Calu3 (cell line): Measurements from ENCODE around the gene BCAN. TPM values are rescaled to one million over a fixed set of nuclear protein-coding genes. Genes with fewer than 3 reads are reported as not detected.

Experiments
- BruUV-seq: library from RNA; stranded (reverse); fragments of 400-500 nt; replicated peaks from 2 replicates; lab custom pipeline; 2021; lab: Mats Ljungman, UMichigan
- CTCF ChIA-PET: fragments of 300-600 bp; sonication (Branson Sonifier 250); formaldehyde crosslinking; loops from one replicate; lab custom pipeline; 2022; ENCODE audit warnings: antibody characterized with exemption; lab: Charles Lee
- DNase-seq: peaks from one replicate; pipeline ENCODE4 v3.0.0; 2022
- H3K27ac Mint-ChIP-seq: one replicate; pipeline ENCODE4 v1.8.0; 2022; ENCODE audit warnings: mixed read lengths; ENCODE audit not compliant: unreplicated experiment
- H3K27me3 Mint-ChIP-seq: one replicate; pipeline ENCODE4 v1.8.0; 2022; ENCODE audit warnings: mixed read lengths; ENCODE audit not compliant: unreplicated experiment
- H3K36me3 Mint-ChIP-seq: one replicate; pipeline ENCODE4 v1.8.0; 2022; ENCODE audit warnings: mild to moderate bottlenecking, moderate library complexity, mixed read lengths; ENCODE audit not compliant: insufficient read depth, unreplicated experiment
- H3K4me1 Mint-ChIP-seq: one replicate; pipeline ENCODE4 v1.8.0; 2022; ENCODE audit warnings: mild to moderate bottlenecking, low read depth, mixed read lengths; ENCODE audit not compliant: unreplicated experiment
- H3K4me3 Mint-ChIP-seq: one replicate; pipeline ENCODE4 v1.8.0; 2022; ENCODE audit warnings: mild to moderate bottlenecking, low read depth, moderate library complexity, mixed read lengths; ENCODE audit not compliant: unreplicated experiment
- H3K9me3 Mint-ChIP-seq: one replicate; pipeline ENCODE4 v1.8.0; 2022; ENCODE audit warnings: low read depth, mixed read lengths; ENCODE audit not compliant: unreplicated experiment
- CTCF ChIP-seq: fragments of 200-600 bp; IDR thresholded peaks from one replicate; pipeline ENCODE4 v1.8.0; 2022; ENCODE audit warnings: antibody characterized with exemption; ENCODE audit not compliant: unreplicated experiment
- intact Hi-C: fragments of 100-400 bp; cut with micrococcal nuclease; formaldehyde crosslinking; loops from one replicate; pipeline ENCODE4 v1.10.0; 2022; ENCODE audit not compliant: unreplicated experiment
- total RNA-seq: library from RNA; stranded (reverse); gene quantifications from 2 replicates; pipeline ENCODE4 v1.2.3, GENCODE V29; 2022

Gene BCAN
- total RNA-seq, 1 experiment from 2014 or later, result not detected

- Mint-ChIP-seq H3K4me1 (peaks cover 11% of the 10 kb centered on the region), H3K9me3 (no peaks in the 10 kb centered on the region), H3K36me3 (peaks cover 4% of the 10 kb centered on the region), H3K27ac (no peak overlapping the region), H3K4me3 (no peak overlapping the region), H3K27me3 (peaks cover 24% of the 10 kb centered on the region)
- no peak for DNase-seq
- intact Hi-C loops, result no loop called here
- CTCF ChIA-PET, result interaction anchor here (0.7 kb wide), 2 partner anchors 61 to 74 kb away, joined by 3 to 4 read pairs; no protein-coding TSS in a partner anchor
- no TSS peak for BruUV-seq
- TF ChIP-seq CTCF, result no peak
Observed at GRCh38 chr1:156632355-156632754, 9.6 kb upstream of the BCAN start.

GRCh38 chr1:156638189-156638985, 3.5 kb upstream of the BCAN start:
- intact Hi-C loops, result no loop called here
- Mint-ChIP-seq H3K27me3 (peaks cover 9% of the 10 kb centered on the region), H3K4me3 (no peak overlapping the region), H3K36me3 (peaks cover 51% of the 10 kb centered on the region), H3K27ac (peak overlapping the region; percentile 65), H3K4me1 (peaks cover 11% of the 10 kb centered on the region), H3K9me3 (no peaks in the 10 kb centered on the region)
- no peak for DNase-seq
- no TSS peak for BruUV-seq
- TF ChIP-seq CTCF, result no peak
- CTCF ChIA-PET, result interaction anchor here (0.5 to 1.2 kb wide), 2 partner anchors 51 to 685 kb away, joined by 3 read pairs; no protein-coding TSS in a partner anchor

- no TSS peak for BruUV-seq
- peaks cover 11% of the 10 kb centered on the region for H3K4me1 Mint-ChIP-seq
- no peak overlapping the region for H3K4me3 Mint-ChIP-seq
- no peak overlapping the region for H3K27ac Mint-ChIP-seq
- H3K9me3 Mint-ChIP-seq, result no peaks in the 10 kb centered on the region
- intact Hi-C loops, result no loop called here
- TF ChIP-seq CTCF, result no peak
- CTCF ChIA-PET, result interaction anchor here (0.6 to 0.7 kb wide), 2 partner anchors 12 to 53 kb away, joined by 3 read pairs; no protein-coding TSS in a partner anchor
- DNase-seq, result no peak
- peaks cover 63% of the 10 kb centered on the region for H3K36me3 Mint-ChIP-seq
- peaks cover under 1% of the 10 kb centered on the region for H3K27me3 Mint-ChIP-seq
Observed at GRCh38 chr1:156639601-156640101, 2.3 kb upstream of the BCAN start.

GRCh38 chr1:156640842-156641706, 843 bp upstream of the BCAN start:
- TF ChIP-seq CTCF, result no peak
- peaks cover 75% of the 10 kb centered on the region for H3K36me3 Mint-ChIP-seq
- intact Hi-C loops, result no loop called here
- no peaks in the 10 kb centered on the region for H3K9me3 Mint-ChIP-seq
- H3K4me3 Mint-ChIP-seq, result no peak overlapping the region
- H3K27me3 Mint-ChIP-seq, result no peaks in the 10 kb centered on the region
- H3K4me1 Mint-ChIP-seq, result peaks cover 7% of the 10 kb centered on the region
- BruUV-seq, result no TSS peak
- peak overlapping the region; percentile 17 for H3K27ac Mint-ChIP-seq
- DNase-seq, result no peak
- CTCF ChIA-PET, result interaction anchor here (0.6 kb wide), 1 partner anchor 25 kb away, joined by 4 read pairs; no protein-coding TSS in a partner anchor
